Kidney epithelial cell (primary cell): ENCODE data around the gene RASSF3. TPM values are rescaled to one million over a fixed set of nuclear protein-coding genes. Genes with fewer than 3 reads are reported as not detected.
A peak's percentile ranks its signal among the peaks of the same experiment; 100 is the strongest.
"Not testable (repeated sequence)": the region's sequence is repeated elsewhere in the genome, so short reads cannot be mapped to it uniquely, and the experiment has no call there.

Source experiments
- DNase-seq: peaks from one replicate; pipeline ENCODE4 v3.0.0-alpha.2; 2010; ENCODE audit warnings: low read depth
- H3K27me3 ChIP-seq: 2 replicates; pipeline ENCODE4 v1.6.0; 2011; ENCODE audit warnings: low read length; ENCODE audit not compliant: control insufficient read depth, insufficient read depth
- H3K36me3 ChIP-seq: 2 replicates; pipeline ENCODE4 v1.5.1; 2011; ENCODE audit warnings: low read length; ENCODE audit not compliant: control insufficient read depth, insufficient read depth
- H3K4me3 ChIP-seq: 2 replicates; pipeline ENCODE4 v1.5.1; 2011; ENCODE audit warnings: low read depth, mild to moderate bottlenecking, control low read depth, low read length
- CTCF ChIP-seq: IDR thresholded peaks from 2 replicates; pipeline ENCODE4 v1.5.1; 2011; ENCODE audit warnings: mild to moderate bottlenecking, moderate library complexity, low read length, control low read depth, inconsistent platforms; ENCODE audit not compliant: insufficient read depth, poor library complexity, severe bottlenecking
- total RNA-seq: library from RNA; depleted of rRNA; stranded (reverse); fragments of >200 nt; gene quantifications from 2 replicates; pipeline ENCODE4 v1.2.3, GENCODE V29; 2015

RASSF3 gene
- total RNA-seq, 1 donor from 2014 or later, result 25.7 TPM

GRCh38 chr12:64621257-64621942 is 11.1 kb downstream of the RASSF3 start:
- H3K36me3 ChIP-seq, result no peaks in the 10 kb centered on the region
- DNase-seq, result no peak

GRCh38 chr12:64624035-64624434 is 13.7 kb downstream of the RASSF3 start:
- no peak for DNase-seq
- TF ChIP-seq CTCF, result no peak
- Histone ChIP-seq H3K4me3 (no peak overlapping the region), H3K36me3 (no peaks in the 10 kb centered on the region), H3K27me3 (no peaks in the 10 kb centered on the region)

More at GRCh38 chr12:64621257-64621942, 11.1 kb downstream of the RASSF3 start:
- Histone ChIP-seq H3K4me3 (no peak overlapping the region), H3K27me3 (no peaks in the 10 kb centered on the region)
- TF ChIP-seq CTCF, result no peak

- peak overlapping the region; percentile 9 for H3K4me3 ChIP-seq
- H3K27me3 ChIP-seq, result no peaks in the 10 kb centered on the region
- TF ChIP-seq CTCF, result no peak
- peak; percentile 86 for DNase-seq
- H3K36me3 ChIP-seq, result no peaks in the 10 kb centered on the region
These were observed 15.2 kb downstream of the RASSF3 start for GRCh38 chr12:64625243-64626077.

- H3K4me3 ChIP-seq, H3K27me3 ChIP-seq, DNase-seq, H3K36me3 ChIP-seq: not testable (repeated sequence)
These were observed 16.3 kb downstream of the RASSF3 start for GRCh38 chr12:64626588-64626987.

GRCh38 chr12:64627771-64628170 is 17.5 kb downstream of the RASSF3 start:
- DNase-seq, result no peak
- Histone ChIP-seq H3K36me3 (no peaks in the 10 kb centered on the region), H3K27me3 (no peaks in the 10 kb centered on the region), H3K4me3 (no peak overlapping the region)
- TF ChIP-seq CTCF, result no peak

GRCh38 chr12:64631197-64631596 is 20.9 kb downstream of the RASSF3 start:
- H3K36me3 ChIP-seq, result no peaks in the 10 kb centered on the region
- DNase-seq, result no peak
- no peaks in the 10 kb centered on the region for H3K27me3 ChIP-seq
- no peak overlapping the region for H3K4me3 ChIP-seq
- TF ChIP-seq CTCF, result no peak
